Activated naive CD4-positive, alpha-beta T cell treated with anti-CD3 and anti-CD28 coated beads, Interleukin-2, amount 50 U/mL, for 72 hours (primary cell): ENCODE data around the gene UBL7. TPM values are rescaled to one million over a fixed set of nuclear protein-coding genes. Genes with fewer than 3 reads are reported as not detected.
"Not testable (repeated sequence)": the region's sequence is repeated elsewhere in the genome, so short reads cannot be mapped to it uniquely, and the experiment has no call there.

Experiments
- ATAC-seq, 2 donors: fragments of 150-1000 bp; cut with Tn5 transposase; 2 replicates each; pipeline ENCODE4 v1.10.0; 2021; ENCODE audit warnings: mild to moderate bottlenecking in 2 of 2, moderate library complexity in 2 of 2
- DNase-seq, 2 donors: peaks; one replicate each; pipeline ENCODE4 v3.0.0; 2021 to 2022; ENCODE audit warnings: low spot score in 2 of 2
- H3K27ac Mint-ChIP-seq, 2 donors: one replicate each; pipeline ENCODE4 v1.8.0; 2022; ENCODE audit warnings: mild to moderate bottlenecking in 2 of 2, mixed read lengths in 2 of 2
- H3K36me3 Mint-ChIP-seq, 2 donors: one replicate each; pipeline ENCODE4 v1.8.0; 2022; ENCODE audit warnings: mixed read lengths in 2 of 2
- H3K9me3 Mint-ChIP-seq, 2 donors: one replicate each; pipeline ENCODE4 v1.8.0; 2022; ENCODE audit warnings: mixed read lengths in 2 of 2
- total RNA-seq, 2 donors: library from RNA; stranded (reverse); gene quantifications; one replicate each; pipeline ENCODE4 v1.2.3, GENCODE V29; 2022

Gene UBL7
- total RNA-seq, 2 donors from 2014 or later, result 43.3 to 50.4 TPM

DNA sequence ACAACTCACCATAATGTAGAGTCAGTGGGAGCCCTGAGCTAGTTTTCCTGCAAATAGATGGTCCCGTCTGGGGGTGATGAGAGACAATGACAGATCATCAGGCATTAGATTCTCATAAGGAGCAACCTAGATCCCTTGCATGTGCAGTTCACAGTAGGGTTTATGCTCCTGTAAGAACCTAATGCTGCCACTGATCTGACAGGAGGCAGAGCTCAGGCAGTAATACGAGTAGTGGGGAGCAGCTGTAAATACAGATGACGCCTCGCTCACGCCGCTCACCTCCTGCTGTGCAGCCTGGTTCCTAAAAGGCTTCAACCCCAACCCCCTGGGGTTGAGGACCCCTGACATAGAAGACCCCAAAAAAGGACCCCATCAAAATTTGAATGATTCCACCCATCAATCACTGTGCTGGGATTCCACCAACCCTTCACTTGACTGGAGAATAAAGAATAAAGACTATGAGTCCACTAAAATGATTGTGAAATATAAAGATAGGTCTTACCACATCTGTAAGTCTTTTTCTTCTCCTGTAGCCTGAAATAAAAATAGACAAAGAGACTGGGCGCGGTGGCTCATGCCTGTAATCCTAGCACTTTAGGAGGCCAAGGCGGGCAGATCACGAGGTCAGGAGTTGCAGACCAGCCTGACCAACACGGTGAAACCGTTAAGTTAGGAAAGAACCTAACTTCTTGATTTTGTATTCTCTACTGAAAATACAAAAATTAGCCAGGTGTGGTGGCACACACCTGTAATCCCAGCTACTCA lies 9.9 kb upstream of the UBL7 start:
- no peak overlapping the region for H3K27ac Mint-ChIP-seq
- peaks cover 12 to 13% of the 10 kb centered on the region in 2 donors for H3K36me3 Mint-ChIP-seq
- DNase-seq (no peak), ATAC-seq (no peak)
- H3K9me3 Mint-ChIP-seq, result no peaks in the 10 kb centered on the region

DNA sequence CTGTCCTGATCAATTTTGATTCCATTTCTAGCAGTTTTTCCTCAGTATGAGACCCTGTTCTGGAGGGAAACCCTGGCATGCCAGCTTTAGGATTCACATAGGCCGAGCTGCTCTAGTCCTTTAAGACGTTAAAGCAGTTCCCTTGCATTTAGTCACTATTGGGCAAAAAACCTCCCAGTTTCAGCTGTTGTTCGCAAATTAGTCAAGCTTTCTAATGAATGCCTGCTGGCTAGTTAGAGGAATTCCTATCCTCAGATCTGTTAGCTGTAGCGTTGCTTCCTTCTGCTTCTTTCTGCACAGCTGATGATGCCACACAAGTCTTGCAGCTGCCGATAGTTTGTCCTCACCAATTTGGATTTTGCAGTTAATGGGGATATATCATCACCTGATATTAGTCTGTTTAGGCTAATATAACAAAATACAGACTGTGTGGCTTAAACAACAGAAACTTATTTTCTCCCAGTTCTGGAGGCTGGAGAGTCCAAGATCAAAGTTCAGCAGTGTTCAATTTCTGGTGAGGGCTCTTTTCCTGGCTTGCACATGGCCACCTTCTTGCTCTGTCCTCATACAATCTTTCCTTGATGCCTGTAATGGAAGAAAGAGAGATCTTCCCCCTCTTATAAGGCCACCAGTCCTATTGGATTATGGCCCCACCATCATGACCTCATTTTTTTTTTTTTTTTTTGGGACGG lies 7.5 kb upstream of the UBL7 start:
- H3K27ac Mint-ChIP-seq, result no peak overlapping the region
- ATAC-seq (no peak), DNase-seq (no peak)
- peaks cover 0 to 8% of the 10 kb centered on the region in 2 donors for H3K9me3 Mint-ChIP-seq
- H3K36me3 Mint-ChIP-seq, result peaks cover 12 to 23% of the 10 kb centered on the region in 2 donors

DNA sequence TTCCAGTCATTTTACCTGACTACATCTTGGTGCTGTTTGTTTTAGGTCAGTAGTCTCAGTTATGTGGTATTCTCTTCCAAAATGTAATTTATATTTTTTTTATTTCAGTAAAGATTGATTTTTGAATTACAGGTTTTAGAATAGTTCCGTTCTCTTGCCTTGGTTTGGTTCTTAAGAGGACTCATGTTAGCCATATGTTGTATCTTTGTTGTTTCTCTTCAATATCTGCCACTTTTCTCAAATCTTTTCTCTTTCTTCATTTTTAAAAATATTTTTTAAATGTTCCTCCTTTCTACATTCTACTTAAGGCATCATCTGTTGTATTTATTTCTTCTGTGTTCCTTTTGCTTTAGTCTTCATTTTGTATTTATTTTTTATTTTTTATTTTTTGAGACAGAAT lies 5.6 kb upstream of the UBL7 start:
- peaks cover 15 to 32% of the 10 kb centered on the region in 2 donors for H3K36me3 Mint-ChIP-seq
- ATAC-seq (no peak), DNase-seq (no peak)
- H3K27ac Mint-ChIP-seq, result no peak overlapping the region
- peaks cover 0 to 11% of the 10 kb centered on the region in 2 donors for H3K9me3 Mint-ChIP-seq

DNA sequence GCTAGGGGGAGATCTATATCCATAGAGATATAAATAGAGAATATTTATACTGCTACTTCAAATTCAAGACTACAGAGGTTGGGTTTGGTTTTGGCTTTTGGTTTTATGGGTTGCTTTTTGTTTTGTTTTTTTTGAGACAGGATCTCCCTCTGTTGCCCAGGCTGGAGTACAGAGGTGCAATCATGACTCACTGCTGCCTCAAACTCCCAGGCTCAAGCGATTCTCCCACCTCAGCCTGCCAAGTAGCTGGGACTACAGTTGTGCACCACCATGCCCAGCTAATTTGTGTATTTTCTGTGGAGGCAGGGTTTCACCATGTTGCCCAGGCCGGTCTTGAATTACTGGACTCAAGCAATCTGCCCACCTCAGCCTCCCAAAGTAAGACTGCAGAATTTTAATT lies 3.9 kb upstream of the UBL7 start:
- Mint-ChIP-seq H3K27ac (peak overlapping the region in 1 of 2 donors; percentile 66), H3K9me3 (peaks cover 0 to 11% of the 10 kb centered on the region in 2 donors), H3K36me3 (peaks cover 20 to 30% of the 10 kb centered on the region in 2 donors)
- DNase-seq, result no peak
- ATAC-seq, result no peak

DNA sequence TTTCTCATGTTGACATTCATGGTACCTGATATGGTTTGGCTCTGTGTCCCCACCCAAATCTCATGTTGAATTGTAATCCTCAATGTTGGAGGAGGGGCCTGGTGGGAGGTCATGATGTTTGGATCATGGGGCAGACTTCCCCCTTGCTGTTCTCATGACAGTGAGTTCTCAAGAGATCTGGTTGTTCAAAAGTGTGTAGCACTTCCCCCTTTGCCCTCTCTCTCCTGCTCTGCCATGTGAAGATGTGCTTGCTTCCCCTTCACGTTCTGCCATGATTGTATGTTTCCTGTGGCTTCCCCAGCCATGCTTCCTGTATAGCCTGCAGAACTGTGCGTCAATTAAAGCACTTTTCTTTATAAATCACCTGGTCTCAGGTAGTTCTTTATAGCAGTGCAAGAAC lies 3.3 kb upstream of the UBL7 start:
- Mint-ChIP-seq H3K9me3 (peaks cover 0 to 11% of the 10 kb centered on the region in 2 donors), H3K36me3 (peaks cover 18 to 29% of the 10 kb centered on the region in 2 donors), H3K27ac (peak overlapping the region; percentile 5 to 6)
- ATAC-seq (no peak), DNase-seq (no peak)

DNA sequence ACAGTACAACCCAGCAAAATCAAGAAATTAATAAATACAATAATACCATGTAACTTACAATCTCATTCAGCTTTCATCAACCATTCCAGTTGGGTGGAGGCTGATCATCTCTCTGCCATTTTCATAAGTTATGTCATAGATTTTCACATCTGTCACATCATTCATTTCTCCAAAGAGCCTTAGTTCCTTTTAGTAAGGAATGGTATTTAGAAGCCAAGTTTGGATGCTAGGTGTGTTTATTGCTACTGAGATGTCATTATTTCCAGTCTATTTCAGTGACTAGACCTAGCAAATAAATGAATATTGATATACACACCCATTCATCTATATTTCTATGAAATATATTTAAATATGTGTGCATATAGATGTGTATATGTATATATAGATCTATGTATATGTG lies 2.7 kb upstream of the UBL7 start:
- ATAC-seq (no peak), DNase-seq (no peak)
- no peak overlapping the region for H3K27ac Mint-ChIP-seq
- peaks cover 13 to 29% of the 10 kb centered on the region in 2 donors for H3K36me3 Mint-ChIP-seq
- H3K9me3 Mint-ChIP-seq, result peaks cover 0 to 11% of the 10 kb centered on the region in 2 donors

DNA sequence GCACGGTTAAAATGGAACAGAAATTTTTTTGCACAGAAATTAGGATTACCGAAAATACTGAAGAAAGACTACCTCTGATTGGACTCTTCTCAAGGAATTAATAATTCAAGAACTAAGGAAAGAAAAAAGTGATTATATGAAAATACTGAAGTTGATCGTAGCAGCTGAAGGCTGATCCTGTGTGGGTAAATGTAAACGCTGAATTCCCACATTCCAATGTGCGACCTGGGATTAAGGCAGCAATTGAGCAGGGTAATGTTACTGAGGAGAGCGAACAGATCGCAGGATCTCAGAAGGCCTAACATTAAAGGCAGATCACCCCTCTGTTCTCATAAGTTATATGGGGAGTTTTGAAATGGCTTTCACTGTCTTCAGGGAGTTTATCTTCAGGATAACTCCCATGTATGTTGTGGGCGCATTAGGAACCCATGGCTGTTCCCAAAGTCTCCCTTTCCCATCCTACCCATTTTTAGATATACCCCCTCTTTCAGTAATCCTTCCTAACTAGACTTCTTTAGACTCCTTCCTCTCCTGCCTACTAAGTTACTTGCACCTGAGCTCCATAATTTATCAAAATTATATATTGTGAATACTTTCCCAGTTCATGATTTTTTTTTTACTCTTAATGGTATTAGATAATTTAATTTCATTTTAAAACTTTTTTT lies 1.0 kb upstream of the UBL7 start:
- DNase-seq (no peak), ATAC-seq (no peak)
- peaks cover 12 to 29% of the 10 kb centered on the region in 2 donors for H3K36me3 Mint-ChIP-seq

DNA sequence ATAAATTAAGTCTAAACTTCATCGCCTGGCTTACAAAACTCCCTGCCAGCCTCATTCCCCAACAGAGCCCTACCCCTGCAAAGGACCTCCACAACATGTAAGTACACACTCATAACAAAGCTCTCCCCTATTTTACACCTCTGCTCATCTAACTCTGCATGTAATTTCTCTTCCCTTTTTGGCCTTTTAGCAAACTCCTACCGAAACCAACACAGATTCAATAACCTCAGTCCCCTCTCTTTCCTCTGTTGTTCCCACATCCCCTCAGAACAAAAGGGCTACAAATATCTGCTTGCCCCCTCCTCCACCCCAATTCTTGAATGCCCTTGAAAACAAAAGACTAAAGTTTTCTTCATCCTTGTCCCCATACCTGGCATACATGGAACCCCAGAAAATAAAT lies 662 bp downstream of the UBL7 start:
- peaks cover 0 to 11% of the 10 kb centered on the region in 2 donors for H3K9me3 Mint-ChIP-seq

More for the DNA sequence above, 1.0 kb upstream of the UBL7 start:
- Mint-ChIP-seq H3K27ac (peak overlapping the region; percentile 97 to 98), H3K9me3 (peaks cover 0 to 11% of the 10 kb centered on the region in 2 donors)

DNA sequence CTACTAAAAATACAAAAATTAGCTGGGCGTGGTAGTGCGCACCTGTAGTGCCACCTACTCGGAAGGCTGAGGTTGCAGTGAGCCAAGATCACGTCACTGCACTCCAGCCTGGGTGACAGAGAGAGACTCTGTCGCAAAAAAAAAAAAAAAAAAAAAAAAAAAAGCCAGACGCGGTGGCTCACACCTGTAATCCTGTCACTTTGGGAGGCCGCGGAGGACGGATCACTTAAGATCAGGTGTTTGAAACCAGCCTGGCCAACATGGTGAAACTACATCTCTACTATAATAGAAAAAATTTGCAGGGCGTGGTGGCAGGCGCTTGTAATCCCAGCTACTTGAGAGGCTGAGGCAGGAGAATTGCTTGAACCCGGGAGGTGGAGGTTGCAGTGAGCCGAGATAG lies 1.2 kb downstream of the UBL7 start:
- Mint-ChIP-seq H3K27ac (peak overlapping the region in 1 of 2 donors; percentile 98), H3K9me3 (peaks cover 0 to 11% of the 10 kb centered on the region in 2 donors), H3K36me3 (peaks cover 18 to 29% of the 10 kb centered on the region in 2 donors)
- not testable (repeated sequence) for ATAC-seq, DNase-seq

More for the DNA sequence above, 662 bp downstream of the UBL7 start:
- H3K27ac Mint-ChIP-seq, result peak overlapping the region; percentile 78 to 98
- no peak for ATAC-seq
- H3K36me3 Mint-ChIP-seq, result peaks cover 13 to 29% of the 10 kb centered on the region in 2 donors
- no peak for DNase-seq

DNA sequence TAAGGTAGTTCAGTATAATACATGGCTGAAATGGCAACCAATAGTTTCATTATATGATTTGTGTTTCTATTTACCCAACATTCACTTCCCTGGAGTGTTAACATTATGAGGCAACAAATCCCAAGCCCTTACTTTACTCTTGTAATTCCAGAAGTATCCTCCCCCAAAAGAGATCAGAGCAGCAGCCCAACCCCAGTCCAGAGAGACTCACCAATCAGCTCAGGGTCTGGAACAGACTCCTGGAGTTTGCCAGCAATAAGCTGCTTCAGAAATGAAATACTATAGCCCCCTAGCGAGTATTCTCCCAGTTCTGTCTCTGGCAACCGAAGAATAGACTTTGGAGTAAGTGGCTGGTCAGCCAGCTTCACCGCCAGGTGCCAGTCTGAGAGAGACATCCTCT lies 2.5 kb downstream of the UBL7 start:
- Mint-ChIP-seq H3K27ac (no peak overlapping the region), H3K9me3 (peaks cover 0 to 3% of the 10 kb centered on the region in 2 donors), H3K36me3 (peaks cover 18 to 21% of the 10 kb centered on the region in 2 donors)
- ATAC-seq (no peak), DNase-seq (no peak)

DNA sequence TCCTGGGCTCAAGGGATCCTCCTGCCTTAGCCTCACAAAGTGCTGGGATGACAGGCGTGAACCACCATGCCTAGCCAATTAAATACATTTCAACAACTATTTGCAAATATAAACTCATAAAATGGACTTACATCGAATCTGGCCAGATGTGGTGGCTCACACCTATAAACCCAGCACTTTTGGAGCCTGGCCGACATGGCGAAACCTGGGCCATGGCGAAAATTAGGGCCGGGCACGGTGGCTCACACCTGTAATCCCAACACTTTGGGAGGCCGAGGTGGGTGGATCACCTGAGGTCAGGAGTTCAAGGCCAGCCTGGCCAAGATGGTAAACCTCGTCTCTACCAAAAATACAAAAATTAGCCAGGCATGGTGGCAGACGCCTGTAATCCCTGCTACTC lies 3.9 kb downstream of the UBL7 start:
- H3K36me3 Mint-ChIP-seq, result peaks cover 10 to 29% of the 10 kb centered on the region in 2 donors
- not testable (repeated sequence) for ATAC-seq, DNase-seq, H3K27ac Mint-ChIP-seq, H3K9me3 Mint-ChIP-seq

DNA sequence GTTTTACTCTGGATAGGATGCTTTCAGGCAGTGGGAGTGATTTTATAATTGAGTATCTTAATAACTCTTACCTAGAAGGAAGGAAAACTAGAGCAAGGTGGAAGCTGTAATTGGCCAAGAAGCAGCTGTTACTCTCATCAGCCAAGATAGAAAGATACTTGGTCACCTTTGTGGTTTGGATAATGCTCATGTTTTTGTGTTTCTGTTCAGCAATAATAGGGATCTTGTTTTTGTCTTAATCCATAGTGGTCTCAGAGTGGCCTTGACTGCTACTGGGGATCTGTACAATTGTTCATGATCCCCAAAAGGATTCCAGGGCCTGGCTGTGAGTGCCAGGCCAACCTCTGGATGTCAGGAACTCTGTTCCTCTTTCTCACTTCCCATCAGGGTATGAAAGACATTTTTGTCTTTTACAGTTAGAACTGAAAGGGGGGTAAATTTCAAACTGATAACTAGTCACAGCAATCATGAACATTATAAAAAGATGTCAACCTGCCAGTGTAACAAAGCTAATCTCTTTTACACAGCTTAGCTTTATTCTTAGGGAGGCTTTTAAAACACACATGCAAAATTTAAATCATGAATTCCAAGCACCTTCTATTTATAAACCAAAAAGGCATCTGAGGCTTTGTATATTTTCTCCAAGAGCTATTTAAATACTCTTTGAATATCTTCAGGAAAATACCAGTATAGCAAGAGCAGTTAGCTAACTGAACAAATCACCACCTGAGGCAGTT lies 6.0 kb downstream of the UBL7 start:
- no peak for DNase-seq
- H3K9me3 Mint-ChIP-seq, result no peaks in the 10 kb centered on the region
- H3K36me3 Mint-ChIP-seq, result peaks cover 7 to 17% of the 10 kb centered on the region in 2 donors
- H3K27ac Mint-ChIP-seq, result peak overlapping the region in 1 of 2 donors; percentile 35
- no peak for ATAC-seq

DNA sequence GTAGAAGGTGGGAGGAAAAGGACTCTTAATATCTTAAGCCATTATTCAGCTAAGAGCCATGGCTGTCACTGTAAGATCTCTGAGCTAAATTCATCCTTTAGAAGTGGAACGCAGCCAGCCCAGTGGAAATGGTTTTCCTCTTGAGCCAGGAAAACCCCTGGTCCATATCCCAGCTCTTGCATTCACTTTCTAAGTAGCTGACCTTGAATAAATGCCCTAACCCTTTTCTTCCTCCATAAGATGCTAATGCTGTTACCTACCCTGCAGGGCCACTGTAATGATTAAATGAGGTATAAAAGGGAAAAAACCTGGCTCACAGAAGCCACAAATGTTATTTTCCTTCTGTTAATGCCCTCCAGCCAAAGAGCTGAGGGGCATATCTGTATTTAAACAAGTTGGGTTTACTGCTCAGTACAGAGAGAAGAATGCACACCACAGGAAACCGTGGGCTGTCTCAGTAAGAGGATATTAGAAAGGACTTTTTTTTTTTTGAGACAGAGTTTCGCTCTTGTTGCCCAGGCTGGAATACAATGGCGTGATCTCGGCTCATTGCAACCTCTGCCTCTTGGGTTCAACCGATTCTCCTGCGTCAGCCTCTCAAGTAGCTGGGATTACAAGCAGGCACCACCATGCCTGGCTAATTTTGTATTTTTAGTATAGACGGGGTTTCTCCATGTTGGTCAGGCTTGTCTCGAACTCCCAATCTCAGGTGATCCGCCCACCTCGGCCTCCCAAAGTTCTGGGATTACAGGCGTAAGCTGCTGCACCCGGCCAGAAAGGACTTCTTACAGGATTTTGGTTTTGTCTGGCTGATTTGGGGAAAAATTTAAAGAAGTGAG lies 6.8 kb downstream of the UBL7 start:
- Mint-ChIP-seq H3K9me3 (no peaks in the 10 kb centered on the region), H3K36me3 (peaks cover 14 to 17% of the 10 kb centered on the region in 2 donors), H3K27ac (peak overlapping the region in 1 of 2 donors; percentile 35)
- DNase-seq, result no peak
- peak in 1 of 2 donors; percentile 49 for ATAC-seq

DNA sequence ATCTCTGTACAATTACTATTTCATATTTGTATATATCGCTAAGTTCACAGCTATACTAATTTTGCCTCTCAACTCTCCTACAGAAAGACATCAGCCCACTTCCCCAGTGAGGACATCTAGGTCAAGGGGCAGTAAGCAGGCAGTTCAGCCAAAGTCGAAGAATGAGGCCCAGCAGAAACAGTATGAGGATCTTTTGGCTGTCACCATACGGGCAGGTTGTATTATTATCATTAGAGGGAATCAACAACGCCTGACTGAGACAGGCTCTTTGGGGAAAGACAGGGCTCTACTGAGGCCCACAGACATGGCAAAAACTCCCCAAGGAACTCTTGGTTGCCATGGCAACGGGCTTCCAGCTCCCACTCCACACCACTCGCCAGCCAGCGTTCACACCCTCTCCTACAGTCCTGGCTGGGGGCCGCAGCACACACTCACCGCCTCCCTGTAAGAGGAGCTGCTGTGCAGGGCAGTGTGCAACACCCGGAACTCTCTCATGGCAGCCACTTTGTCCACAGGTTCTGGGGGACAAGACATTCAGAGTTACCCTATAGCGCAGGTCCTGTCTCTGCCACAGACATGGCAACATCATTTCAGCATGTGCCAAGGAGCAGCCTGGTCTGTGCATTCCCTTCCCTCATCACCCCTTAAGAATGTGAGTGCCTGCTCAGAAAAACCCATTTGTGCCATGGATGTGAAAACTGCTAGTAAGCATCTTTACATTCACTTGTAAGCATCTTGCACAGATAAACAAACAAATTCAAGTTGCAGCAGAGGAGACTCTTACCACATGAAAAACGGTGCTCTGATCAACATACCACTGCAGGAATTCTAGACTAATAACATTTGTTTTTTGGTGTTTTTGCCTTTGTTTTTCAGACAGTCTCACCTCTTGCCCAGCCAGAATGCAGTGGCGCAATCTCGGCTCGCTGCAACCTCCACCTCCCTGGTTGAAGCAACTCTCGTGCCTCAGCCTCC lies 8.8 kb downstream of the UBL7 start:
- no peak for ATAC-seq
- H3K27ac Mint-ChIP-seq, result no peak overlapping the region
- peaks cover 14 to 17% of the 10 kb centered on the region in 2 donors for H3K36me3 Mint-ChIP-seq

DNA sequence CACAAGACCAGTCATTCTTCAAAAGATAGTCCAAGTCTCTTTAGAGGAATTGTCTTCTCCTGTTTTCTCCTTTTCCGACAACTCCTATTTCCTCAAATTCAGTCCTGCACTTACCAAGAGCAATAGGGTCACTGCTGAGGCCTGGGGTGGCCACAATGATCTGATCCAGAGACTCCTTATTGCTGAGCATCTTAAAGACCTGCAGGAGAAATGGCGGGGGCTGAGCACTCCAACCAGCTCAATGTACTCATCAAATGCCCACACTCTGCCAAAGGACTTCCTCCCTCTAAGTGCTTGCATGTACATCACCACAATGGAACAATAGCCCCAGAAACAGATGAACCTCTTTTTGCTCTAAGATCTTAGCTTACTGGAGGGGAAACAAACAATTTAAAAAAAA lies 9.6 kb downstream of the UBL7 start:
- H3K9me3 Mint-ChIP-seq, result no peaks in the 10 kb centered on the region
- ATAC-seq, result no peak
- H3K36me3 Mint-ChIP-seq, result peaks cover 14 to 17% of the 10 kb centered on the region in 2 donors
- H3K27ac Mint-ChIP-seq, result peak overlapping the region in 1 of 2 donors; percentile 81
- DNase-seq, result no peak

More for the DNA sequence above, 8.8 kb downstream of the UBL7 start:
- no peaks in the 10 kb centered on the region for H3K9me3 Mint-ChIP-seq
- DNase-seq, result no peak
